Loucy (cell line): ENCODE results near the gene RIMBP2.

ENCODE experiments used
- CTCF ChIP-seq: fragments of 200-600 bp; sonication (generic); conservative IDR thresholded peaks from 2 replicates; pipeline ENCODE4 v1.5.1; 2014; ENCODE audit warnings: mild to moderate bottlenecking, antibody characterized with exemption, low read length
- EZH2phosphoT487 ChIP-seq: fragments of 200-600 bp; IDR thresholded peaks from 2 replicates; pipeline ENCODE4 v1.6.1; 2018; ENCODE audit warnings: antibody characterized with exemption, mild to moderate bottlenecking, moderate library complexity, borderline replicate concordance

GRCh38 chr12:130538343-130539095 lies 177.6 kb downstream of the RIMBP2 start:
- TF ChIP-seq CTCF (no peak), EZH2phosphoT487 (no peak)
